NCI-H82 treated with DMSO at 0.1 percent for 48 hours (cell line): Measurements from ENCODE around the gene MIPOL1.
"Not testable (repeated sequence)": the region's sequence is repeated elsewhere in the genome, so short reads cannot be mapped to it uniquely, and the experiment has no call there.

ENCODE experiments used
- DNase-seq: peaks from one replicate; lab custom pipeline; 2025; ENCODE audit not compliant: unreplicated experiment; lab: John Stamatoyannopoulos, UW

MIPOL1 gene

DNA sequence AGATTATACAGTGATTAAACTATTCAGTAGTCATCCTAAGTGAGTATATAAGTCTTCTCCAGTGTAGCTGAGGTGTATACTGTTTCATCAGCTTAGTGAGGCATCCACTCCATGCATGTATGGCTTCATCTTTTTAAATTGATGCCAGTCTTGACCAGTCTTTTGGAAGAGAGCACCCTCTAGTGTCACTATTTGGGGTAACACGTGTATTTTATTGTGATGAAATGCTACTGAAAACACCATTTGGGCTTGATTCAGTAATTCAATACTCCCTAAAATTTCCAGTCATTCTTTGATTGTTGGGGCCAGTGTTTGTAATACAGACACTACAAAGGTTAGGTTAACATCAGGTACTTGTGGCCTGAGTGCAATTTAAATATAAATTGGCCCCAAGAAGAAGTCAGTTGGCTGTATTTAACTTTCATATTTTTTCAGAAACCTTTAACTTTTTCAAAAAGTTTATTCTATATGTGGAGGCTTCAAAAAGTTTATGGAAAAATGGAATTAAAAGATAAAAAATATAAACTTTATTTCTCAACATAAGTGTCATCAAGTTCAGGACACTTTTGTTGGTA lies 35.3 kb downstream of the MIPOL1 start:
- DNase-seq = peak; percentile 2

DNA sequence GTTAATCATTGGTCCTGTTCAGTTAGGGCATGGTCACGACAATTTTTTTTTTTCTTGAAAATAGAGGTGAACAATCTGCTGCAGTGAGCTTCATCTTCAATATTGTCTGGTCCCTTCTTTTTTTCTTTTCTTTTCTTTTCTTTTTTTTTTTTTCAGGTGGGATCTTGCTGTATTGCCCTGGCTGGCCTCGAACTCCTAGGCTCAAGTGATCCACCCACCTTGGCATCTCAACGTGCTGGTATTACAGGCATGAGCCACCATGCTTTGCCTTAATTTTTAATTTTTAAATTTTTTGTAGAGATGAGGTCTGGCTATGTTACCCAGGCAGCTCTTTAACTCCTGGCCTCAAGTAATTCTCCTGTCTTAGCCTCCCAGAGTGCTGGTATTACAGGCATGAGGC lies 36.5 kb downstream of the MIPOL1 start:
- DNase-seq = no peak

DNA sequence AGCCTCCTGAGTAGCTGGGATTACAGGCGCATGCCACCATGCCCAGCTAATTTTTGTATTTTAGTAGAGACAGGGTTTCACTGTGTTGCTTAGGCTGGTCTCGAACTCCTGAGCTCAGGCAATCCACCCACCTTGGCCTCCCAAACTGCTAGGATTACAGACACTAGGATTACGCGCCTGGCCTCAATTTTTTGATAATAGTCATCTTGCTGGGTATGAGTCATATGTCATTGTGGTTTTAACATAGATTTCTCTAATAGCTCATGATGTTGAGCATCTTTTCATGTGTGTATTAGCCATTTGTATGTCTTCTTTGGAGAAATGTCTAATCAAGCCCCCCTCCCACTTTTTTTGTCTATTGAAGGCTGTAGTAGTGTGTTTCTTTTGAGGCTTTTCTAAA lies 38.3 kb downstream of the MIPOL1 start:
- DNase-seq = not testable (repeated sequence)

DNA sequence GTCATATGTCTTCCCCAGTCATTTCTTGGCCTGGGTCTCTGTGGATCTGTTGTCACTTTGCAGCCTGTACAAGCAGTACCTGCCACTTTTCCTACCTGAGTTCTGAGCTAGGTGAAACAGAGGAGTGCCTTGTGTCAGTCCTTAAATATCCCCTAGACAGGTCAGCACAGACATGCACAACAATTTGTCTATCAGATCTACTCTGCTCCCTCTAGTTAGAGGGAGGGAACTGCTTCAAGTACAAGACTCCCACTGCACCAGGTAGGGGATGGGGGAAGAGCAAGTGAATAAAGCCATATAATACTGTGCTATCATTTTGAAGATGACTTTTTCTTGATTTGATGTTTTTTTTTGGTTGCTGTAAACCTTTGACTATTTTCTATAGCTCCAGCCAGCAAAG lies 39.4 kb downstream of the MIPOL1 start:
- no peak for DNase-seq

DNA sequence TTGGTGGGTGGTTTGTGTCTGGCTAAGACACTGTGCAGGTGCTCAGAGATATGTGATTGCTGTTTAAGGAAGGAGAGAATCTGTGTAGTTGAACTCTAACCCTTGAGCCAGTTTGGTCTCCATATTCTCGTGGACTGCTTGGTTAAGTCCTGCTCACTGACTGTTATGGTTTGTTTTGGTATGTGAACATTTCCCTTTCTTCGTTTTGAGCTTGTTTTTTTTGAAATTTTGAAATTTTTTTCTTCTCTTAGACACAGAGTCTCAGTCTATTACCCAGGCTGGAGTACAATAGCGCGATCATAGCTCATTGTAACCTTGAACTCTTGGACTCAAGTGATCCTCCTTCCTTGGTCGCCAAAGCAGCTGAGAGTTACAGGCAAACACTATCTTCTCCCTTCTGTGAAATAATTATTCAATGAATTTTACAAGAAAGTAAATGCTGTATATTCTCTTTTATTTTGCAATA lies 40.0 kb downstream of the MIPOL1 start:
- DNase-seq = no peak

DNA sequence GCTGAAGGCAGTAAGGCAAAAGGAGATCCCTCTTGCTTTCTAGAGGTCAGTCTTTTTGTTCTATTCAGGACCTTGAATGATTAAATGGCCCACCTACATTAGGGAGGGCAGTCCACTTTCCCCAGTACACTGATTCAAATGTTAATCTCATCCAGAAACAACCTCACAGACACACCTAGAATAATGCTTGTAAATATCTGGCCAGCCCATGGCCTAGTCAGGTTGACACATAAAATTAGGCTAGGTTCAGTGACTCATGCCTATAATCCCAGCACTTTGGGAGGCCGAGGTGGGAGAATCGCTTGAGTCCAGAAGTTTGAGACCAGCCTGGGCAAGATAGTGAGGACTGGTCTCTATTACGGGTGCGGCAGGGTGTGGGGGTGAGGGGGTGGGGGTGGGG lies 43.5 kb downstream of the MIPOL1 start:
- no peak for DNase-seq

DNA sequence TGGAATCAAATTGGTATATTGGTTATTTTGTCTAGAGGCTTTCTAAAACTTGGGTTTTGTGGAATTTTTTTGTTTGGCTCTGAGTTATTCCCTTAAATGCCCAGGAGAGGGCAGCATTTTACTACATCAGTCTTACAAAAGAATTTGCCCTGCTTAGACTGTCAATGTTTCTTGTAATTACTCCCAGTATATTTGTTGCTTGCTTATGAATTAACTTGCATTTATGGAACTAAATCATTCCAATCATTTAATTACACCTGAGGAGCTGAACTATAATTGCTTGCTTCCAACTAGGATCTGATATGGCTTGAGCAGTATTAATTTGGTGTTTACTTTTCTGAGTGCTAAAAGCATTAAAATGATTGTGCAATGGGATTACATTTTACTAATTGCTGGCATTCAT lies 48.7 kb downstream of the MIPOL1 start:
- peak; percentile 51 for DNase-seq

DNA sequence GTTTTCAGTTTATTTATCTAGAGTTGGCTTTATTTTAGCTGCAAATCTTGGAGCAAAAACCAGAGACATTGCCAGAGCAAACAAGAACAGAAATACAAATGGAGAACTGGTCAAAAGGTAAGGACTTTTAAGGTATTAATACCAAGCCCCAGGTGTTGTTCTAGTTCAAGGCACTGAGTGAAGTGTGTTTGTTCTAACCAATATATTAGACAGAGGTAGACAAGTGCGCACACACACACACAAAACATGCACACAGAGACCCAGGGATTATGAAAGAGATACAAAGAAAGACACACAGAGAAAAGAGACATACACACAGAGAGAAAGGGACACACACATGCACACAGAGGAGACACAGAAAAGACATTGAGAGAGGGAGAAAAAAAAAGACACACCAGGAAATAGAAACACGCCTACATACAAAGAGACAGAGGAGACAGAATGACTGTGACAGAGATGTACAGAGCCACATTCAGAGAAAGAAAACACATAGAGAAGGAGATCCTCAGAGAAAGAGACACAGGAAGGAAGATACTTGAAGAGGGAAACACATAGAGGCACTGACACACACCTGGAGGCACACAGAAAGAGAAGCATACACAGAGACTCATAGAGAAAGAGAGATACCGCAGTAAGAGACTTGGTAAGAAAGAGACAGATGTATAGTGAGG lies 50.2 kb downstream of the MIPOL1 start:
- DNase-seq = no peak

DNA sequence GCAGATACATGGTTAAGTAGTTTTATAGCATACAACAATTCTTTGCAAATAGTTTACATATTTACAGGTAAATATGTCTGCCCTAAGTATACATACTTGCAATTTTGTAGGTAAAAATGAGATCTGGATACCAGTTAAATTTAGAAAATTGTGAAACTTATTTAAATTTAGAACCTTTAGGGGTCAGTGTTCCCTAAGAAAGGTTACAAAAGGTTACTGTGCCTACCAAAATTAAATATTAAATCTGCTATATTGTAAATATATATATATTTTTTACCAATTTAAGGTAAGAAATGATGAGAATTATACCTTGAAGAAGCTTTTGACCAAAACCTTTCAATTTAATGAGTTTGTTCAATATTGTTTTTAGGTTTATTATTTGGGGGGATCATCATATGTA lies 54.0 kb downstream of the MIPOL1 start:
- DNase-seq = no peak

DNA sequence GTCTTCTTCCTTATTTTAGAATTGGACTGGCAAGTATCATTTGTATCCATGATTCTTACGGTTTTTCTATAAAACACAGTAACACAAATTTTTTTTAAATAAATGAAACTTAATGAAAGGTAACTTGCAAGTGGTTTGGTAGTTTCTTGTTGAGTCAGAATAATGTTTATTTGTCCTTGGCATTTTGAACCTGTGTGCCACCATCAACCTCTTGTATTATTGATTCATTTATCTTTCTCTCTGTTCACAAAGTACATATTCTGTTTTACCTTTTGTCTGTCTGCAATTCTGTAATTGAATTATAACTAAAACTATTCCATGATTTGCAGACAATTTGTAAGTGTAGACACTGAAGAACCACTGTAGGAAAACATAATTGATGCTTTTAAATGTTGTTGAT lies 54.7 kb downstream of the MIPOL1 start:
- no peak for DNase-seq

DNA sequence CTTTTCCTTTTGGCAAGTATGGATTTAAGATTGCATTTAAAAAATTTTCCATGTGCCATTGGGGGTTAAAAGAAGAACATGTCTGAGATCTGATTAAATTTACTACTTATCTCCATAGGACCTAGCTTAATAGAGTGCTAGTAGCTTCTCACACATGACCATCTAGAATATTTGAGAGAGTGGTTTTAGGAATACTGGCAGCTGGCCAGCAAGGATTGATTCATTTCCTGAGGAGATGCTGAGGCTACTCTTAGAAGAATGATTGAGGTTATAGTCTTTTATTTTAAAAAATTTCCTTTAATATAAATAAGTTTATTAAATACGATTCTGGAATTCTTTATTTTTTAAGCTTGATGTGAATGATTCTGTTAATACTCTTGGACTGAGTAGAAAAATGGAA lies 56.2 kb downstream of the MIPOL1 start:
- no peak for DNase-seq

DNA sequence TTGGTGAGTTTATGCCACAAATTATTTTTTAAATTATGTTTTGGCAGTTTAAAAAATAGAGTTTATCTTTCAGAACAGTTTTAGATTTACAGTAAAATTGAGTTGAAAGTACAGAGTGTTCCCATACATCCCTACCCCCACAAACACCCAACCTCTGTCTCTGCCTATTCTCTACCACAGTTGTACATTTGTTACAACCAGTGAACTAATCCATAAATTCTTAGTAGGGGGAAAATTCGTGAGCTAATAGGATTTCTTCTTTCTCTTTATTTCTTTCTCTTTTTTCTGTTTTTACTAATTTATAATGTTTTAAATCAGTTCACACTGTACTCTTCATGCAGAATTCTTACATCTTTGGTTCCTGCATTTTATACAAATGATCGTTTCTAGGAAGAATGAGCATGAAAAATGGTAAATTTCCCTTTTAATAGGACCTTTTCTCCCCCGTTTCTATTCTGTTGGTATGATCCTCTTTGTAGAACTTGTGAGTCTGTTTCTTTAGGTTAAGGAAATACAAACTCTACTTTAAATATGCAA lies 56.7 kb downstream of the MIPOL1 start:
- no peak for DNase-seq

DNA sequence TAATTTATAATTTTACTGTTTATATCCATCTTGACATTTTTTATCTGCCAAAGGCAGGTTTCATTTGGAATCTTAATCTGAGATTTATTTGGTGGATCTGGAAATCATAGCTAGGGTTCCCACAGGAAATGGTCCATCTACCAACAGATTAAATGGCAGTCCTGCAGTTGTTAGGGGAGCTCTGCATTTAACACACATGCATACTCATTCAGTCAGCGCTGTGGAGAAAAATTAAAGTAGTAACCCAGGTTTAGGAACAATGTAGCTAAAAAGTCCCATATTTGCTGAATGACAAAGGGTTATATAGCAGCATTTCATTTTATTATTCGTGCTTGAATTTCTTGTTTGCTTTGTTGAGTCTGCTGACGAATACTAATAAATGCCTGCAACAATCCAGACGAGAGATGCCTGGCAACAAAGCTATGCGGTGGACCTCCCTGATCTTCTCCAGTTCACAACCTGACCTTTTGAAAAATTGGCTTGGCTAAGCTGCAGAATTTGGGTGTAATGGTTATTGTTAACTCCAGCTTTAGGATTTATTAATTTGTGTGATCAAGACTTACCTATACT lies 59.8 kb downstream of the MIPOL1 start:
- no peak for DNase-seq

DNA sequence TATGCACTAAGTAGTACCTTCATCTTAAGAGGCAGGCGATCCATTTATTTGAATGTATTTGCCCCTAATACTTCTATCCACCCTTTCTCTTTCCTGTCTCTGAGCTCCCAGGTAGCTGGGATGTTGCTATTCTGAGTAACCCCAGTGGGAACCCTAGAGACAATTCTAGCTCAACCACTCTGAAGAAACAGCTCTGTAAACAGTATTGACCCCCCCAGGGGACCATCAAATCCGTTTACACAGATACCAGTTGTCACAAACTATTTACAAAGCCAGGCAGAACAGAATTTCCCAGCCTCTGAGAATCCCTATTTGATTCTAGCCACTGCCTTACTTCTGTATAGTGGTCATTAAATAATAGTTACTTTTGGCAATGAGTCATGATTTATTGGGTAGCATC lies 64.9 kb downstream of the MIPOL1 start:
- DNase-seq = no peak

DNA sequence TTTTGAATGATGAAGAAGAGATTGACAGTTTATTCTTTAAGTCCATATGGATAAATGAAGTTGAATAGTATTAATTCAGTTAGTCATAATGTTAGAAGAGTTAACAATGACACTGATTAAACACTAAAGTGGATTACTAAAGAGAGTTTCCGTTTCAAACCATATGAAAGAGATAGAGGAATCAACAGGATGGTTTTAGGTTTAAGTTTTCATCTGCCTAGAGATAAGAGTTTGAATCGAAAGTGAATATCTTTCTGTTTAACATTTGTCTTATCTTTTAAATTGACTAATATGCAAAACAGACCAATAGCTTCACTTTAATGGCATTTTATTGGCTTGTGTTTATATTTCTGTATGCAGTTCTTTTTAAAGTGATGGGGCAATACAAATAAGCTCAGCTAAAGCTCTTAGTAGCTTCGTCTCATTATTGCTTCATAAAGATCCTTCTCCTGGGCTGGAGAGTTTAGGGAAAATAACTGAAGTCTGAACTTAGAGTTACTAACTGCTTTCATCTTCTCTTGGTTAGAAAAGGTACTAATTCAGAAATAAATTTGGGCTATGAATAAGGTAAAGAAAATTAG lies 66.0 kb downstream of the MIPOL1 start:
- DNase-seq = no peak

DNA sequence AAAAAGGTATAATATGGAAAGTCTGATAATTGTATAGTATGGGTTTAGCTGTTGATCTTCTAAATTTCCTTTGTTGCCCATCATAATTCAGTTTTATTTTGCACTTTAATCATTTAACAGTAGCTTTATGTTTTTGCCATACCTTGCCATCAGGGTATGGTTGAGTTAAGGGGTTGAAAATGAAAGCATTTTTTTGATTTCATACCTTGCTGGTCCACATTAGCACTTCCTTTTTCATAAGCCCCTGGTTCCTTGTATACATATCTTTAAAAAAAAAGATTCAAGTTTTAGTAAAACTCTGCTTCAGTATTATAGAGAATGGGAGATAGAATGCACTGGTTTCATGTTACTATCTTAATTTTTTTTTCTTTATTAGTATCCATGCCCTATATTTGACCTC lies 71.1 kb downstream of the MIPOL1 start:
- no peak for DNase-seq

DNA sequence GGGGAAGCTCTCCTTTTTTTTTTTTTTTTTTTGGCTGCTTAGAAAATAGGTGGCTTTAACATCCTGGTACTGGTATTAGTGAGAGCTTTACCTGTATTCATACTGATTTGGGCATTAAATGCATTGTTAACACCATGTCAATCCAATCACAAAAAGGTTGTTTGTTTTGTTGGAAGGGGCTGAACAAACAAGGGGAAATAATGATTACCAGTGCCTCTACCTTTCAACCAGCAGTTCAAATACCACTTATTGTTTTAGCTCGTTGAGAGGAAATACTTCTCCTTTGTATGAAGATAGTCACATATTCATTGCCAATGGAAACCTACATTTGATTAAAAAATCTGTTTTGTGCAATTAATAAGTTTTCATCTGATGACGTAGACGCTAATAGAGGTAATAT lies 72.9 kb downstream of the MIPOL1 start:
- DNase-seq = no peak

DNA sequence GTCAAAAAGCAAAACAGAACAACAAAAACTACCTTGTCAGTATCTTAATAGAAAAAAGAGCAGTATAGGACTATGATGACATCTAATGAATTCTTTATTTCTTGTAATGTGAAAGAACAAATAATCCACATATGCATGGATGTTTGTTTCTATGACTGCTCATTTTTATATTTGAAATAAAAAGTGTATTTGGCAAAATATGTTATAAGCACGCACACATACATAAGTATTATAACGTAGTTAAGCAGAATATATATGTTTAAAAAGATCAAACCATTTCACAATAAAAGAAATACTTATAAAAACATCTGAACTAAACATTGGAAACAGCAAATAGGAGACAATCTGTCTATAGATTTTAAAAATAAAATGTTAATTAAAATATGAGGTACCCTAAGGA lies 74.8 kb downstream of the MIPOL1 start:
- DNase-seq = no peak

DNA sequence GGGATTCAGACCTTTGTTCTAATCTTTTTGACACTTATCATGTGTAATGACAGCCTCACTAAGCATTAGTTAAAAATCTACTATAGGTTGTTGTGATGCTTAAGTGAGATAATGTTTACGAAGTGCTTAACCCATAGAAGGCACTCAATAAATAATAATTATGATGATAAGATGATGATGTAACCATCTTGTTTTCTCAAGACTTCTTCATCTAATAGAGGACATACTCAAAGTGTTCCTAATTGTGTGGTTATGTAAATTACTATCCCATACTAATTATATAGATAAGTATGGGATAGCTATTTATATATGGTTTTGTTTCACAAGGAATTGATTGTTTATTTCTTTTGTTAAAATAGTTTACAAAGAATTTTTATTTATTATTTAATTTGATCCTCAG lies 76.9 kb downstream of the MIPOL1 start:
- no peak for DNase-seq

DNA sequence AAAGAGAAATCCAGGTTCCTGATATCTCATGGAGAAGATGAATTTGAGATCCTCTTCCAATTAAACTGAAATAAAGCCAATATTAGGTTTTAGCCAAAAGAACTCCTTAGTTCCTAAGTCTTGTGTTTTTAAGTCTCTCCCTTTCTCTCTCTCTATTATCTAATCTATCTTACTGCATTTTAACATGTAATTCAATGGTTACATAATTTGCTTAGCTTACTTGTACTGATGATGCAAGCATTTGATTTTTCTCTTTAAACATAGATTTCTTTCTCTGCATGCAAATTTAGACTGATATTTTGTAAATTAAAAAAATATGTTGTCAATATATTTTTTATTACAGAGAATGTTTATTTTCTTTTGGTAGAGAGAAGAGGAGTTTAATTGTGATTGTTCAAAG lies 78.2 kb downstream of the MIPOL1 start:
- DNase-seq = no peak

DNA sequence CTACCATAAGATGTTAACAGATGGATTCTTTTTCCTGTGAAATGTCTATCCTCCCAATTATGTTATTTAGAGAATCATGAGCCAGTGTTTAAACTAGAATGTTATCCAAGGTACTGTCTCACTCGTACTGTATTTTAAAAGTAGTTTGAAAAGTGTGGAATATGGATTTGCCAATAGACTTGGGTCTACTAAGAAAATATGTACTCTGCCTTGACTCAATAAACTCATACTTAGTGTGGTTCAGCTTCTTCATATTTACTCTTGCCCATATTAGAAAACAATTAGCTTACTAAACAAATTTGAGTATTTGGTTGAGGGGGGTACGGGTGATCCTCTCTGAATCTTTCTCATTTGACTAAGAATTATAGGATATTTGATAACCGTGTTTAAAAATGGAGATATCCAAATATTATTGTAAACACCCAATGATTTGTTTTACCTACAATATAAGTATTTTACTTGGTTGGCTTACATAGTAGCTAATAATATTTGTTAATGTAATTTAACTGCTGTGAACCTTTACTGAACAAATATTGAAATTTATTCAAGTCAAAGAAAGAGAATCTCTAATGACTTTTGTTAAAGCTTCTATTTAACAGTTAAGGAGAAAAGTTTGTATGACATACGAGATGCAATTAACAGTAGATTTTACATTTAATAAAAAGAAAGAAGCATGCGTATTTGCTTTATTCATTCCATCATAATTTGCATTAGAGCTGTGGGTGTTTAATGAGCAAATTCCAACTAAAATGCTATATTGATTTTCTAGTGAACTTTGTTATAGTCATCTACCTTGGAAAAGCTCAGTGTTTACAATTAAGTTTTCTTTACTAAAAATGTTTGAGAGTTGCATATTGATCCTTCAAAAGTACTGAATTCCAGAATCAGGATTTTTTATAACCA lies 81.2 kb downstream of the MIPOL1 start:
- DNase-seq = no peak
